HepG2 (cell line): ENCODE measurements around the gene HOMEZ. TPM values are rescaled to one million over a fixed set of nuclear protein-coding genes. Genes with fewer than 3 reads are reported as not detected.

Experiments
- ATAC-seq: fragments of 200-7000 bp; cut with Tn5 transposase; 3 replicates; pipeline ENCODE4 v1.9.1; 2020; ENCODE audit warnings: mild to moderate bottlenecking, moderate library complexity
- BruUV-seq: library from RNA; stranded (reverse); fragments of 400-500 nt; replicated peaks from 2 replicates; lab custom pipeline; 2021; lab: Mats Ljungman, UMichigan
- CTCF ChIA-PET: fragments of 300-600 bp; formaldehyde crosslinking; extraction: SDS; loops from one replicate; lab custom pipeline; 2021; ENCODE audit warnings: low total read pairs, inconsistent platforms, low intra/inter-chr PET ratio; lab: Yijun Ruan, JAX
- POLR2A ChIA-PET: fragments of 350-600 bp; sonication (Branson Sonifier 250); formaldehyde crosslinking; loops from one replicate; lab custom pipeline; 2020; ENCODE audit warnings: antibody characterized with exemption, inconsistent platforms; lab: Yijun Ruan, JAX
- DNase-seq: peaks from one replicate; pipeline ENCODE4 v3.0.0-alpha.2; 2015; ENCODE audit warnings: low spot score
- FAIRE-seq: peaks from 3 replicates; lab custom pipeline; 2011; peaks lifted over from hg19 to GRCh38; lab: Jason Lieb, UNC
- H2AFZ ChIP-seq: one replicate; pipeline ENCODE4 v1.6.1; 2011; ENCODE audit warnings: low read length, inconsistent platforms
- H3K27ac ChIP-seq: fragments of 300-600 bp; 3 replicates; pipeline ENCODE4 v1.8.0; 2011; ENCODE audit warnings: mixed run types, mild to moderate bottlenecking, mixed read lengths, low read length, inconsistent platforms; ENCODE audit not compliant: insufficient read depth; ENCODE audit errors: extremely low read length
- H3K27me3 ChIP-seq, 2 experiments: fragments of 200-600 bp in 1 of 2; 2 replicates in 1 of 2; 3 replicates in 1 of 2; pipeline versions ENCODE4 v1.6.0 to v1.8.0; 2011; ENCODE audit warnings: low read length in 2 of 2, mild to moderate bottlenecking in 2 of 2, moderate library complexity in 2 of 2, inconsistent platforms in 1 of 2; ENCODE audit not compliant: insufficient read depth in 2 of 2, control insufficient read depth in 1 of 2
- H3K36me3 ChIP-seq, 2 experiments: fragments of 200-600 bp in 1 of 2; replicated peaks in 1 of 2; 2 replicates in 1 of 2; 3 replicates in 1 of 2; pipeline versions ENCODE4 v1.5.1 to v1.8.0; 2011; ENCODE audit warnings: low read length in 2 of 2, inconsistent platforms in 1 of 2; ENCODE audit not compliant: insufficient read depth in 2 of 2, control insufficient read depth in 1 of 2
- H3K4me1 ChIP-seq: 2 replicates; pipeline ENCODE4 v1.5.1; 2012; ENCODE audit warnings: low read length, inconsistent platforms; ENCODE audit not compliant: insufficient read depth
- H3K4me2 ChIP-seq: 2 replicates; pipeline ENCODE4 v1.6.0; 2011; ENCODE audit warnings: low read depth, low read length, inconsistent platforms
- H3K4me3 ChIP-seq, 3 experiments: fragments of 200-600 bp in 1 of 3; sonication (generic), shearing (Covaris generic) in 1 of 3; replicated peaks in 1 of 3; 2 replicates each; pipeline ENCODE4 v1.5.1; 2011 to 2016; ENCODE audit warnings: low read length in 3 of 3, inconsistent platforms in 2 of 3, low read depth in 2 of 3, mild to moderate bottlenecking in 2 of 3, control low read depth in 1 of 3, mixed read lengths in 1 of 3; ENCODE audit not compliant: insufficient read depth in 1 of 3
- H3K79me2 ChIP-seq: one replicate; pipeline ENCODE4 v1.6.1; 2011; ENCODE audit warnings: low read length, inconsistent platforms; ENCODE audit not compliant: insufficient read depth
- H3K9ac ChIP-seq: 2 replicates; pipeline ENCODE4 v1.6.0; 2011; ENCODE audit warnings: mild to moderate bottlenecking, low read depth, low read length, inconsistent platforms; ENCODE audit not compliant: insufficient read depth
- H3K9me3 ChIP-seq: 2 replicates; pipeline ENCODE4 v1.5.1; 2012; ENCODE audit warnings: mild to moderate bottlenecking, low read length
- H4K20me1 ChIP-seq: 2 replicates; pipeline ENCODE4 v1.6.0; 2011; ENCODE audit warnings: inconsistent platforms, mild to moderate bottlenecking, low read length, moderate library complexity; ENCODE audit not compliant: insufficient read depth
- CC2D1A ChIP-seq: sonication (generic); formaldehyde crosslinking; IDR thresholded peaks from 2 replicates; pipeline ENCODE4 v1.8.1; 2023; ENCODE audit warnings: mild to moderate bottlenecking, missing genetic modification reagents
- HOXA3 ChIP-seq: sonication (generic); formaldehyde crosslinking; IDR thresholded peaks from 2 replicates; pipeline ENCODE4 v1.5.0; 2020; ENCODE audit warnings: missing genetic modification reagents
- MATR3 ChIP-seq: sonication (generic); formaldehyde crosslinking; IDR thresholded peaks from 2 replicates; pipeline ENCODE4 v1.4.0; 2020; ENCODE audit warnings: missing genetic modification reagents
- RBM22 ChIP-seq: fragments of 200-400 bp; formaldehyde crosslinking; optimal IDR thresholded peaks from 2 replicates; pipeline ENCODE3; 2017; ENCODE audit warnings: mild to moderate bottlenecking, low read length, moderate library complexity
- SRF ChIP-seq: IDR thresholded peaks from 2 replicates; pipeline ENCODE4 v1.6.1; 2011; ENCODE audit warnings: mild to moderate bottlenecking, low read depth, low read length, moderate library complexity
- ZEB1 ChIP-seq: IDR thresholded peaks from 2 replicates; pipeline ENCODE4 v1.6.1; 2012; ENCODE audit warnings: mild to moderate bottlenecking, low read depth, inconsistent platforms; ENCODE audit not compliant: insufficient replicate concordance
- WGBS: methylation state at CpG from one replicate; pipeline ENCODE4 v1.1.6; 2017; ENCODE audit warnings: low lambda C conversion rate; 5-methylcytosine and 5-hydroxymethylcytosine counted together
- in situ Hi-C: cut with HindIII; loops from 2 replicates; pipeline ENCODE4 v1.10.0; 2017; ENCODE audit warnings: low pct_unique_long_range_greater_than_20kb; ENCODE audit not compliant: extremely low pct_ligation_motif_present
- intact Hi-C: fragments of 100-400 bp; cut with micrococcal nuclease; formaldehyde crosslinking; loops from one replicate; pipeline ENCODE4 v1.10.0; 2022; ENCODE audit not compliant: unreplicated experiment
- polyA plus RNA-seq, 8 experiments: library from polyadenylated mRNA; depleted of rRNA in 3 of 8; stranded (reverse) in 7 of 8; unstranded in 1 of 8; fragments of >200 nt; fragmentation: Illumina TruSeq in 4 of 8; extraction: Trizol in 4 of 8; gene quantifications; 2 replicates each; pipeline versions ENCODE4 v1.2.1 to v1.2.3, GENCODE V29; 2011 to 2016; ENCODE audit warnings: low read depth in 4 of 8, missing spikeins in 1 of 8, mixed read lengths in 1 of 8; ENCODE audit not compliant: insufficient read depth in 1 of 8
- total RNA-seq, 5 experiments: library from RNA; depleted of rRNA; stranded (reverse); fragments of >200 nt; fragmentation: Illumina TruSeq; extraction: Trizol; gene quantifications; 2 replicates each; pipeline ENCODE4 v1.2.3, GENCODE V29; 2016; ENCODE audit warnings: low read depth in 1 of 5
- TF ChIP-seq, protein P1 (sequence below): sonication (generic); formaldehyde crosslinking; IDR thresholded peaks from 2 replicates; pipeline ENCODE4 v1.5.1; 2020; ENCODE audit warnings: mild to moderate bottlenecking, missing genetic modification reagents, moderate library complexity
- TF ChIP-seq, protein P2 (sequence below): sonication (generic); formaldehyde crosslinking; IDR thresholded peaks from 2 replicates; pipeline ENCODE4 v1.4.0; 2020; ENCODE audit warnings: mild to moderate bottlenecking, missing genetic modification reagents

The HOMEZ gene
- total and polyA plus RNA-seq, 2 of the 13 experiments (the other 11 are each of a cell fraction or from before 2014, with no cell fraction given), result 14.5 to 31.8 TPM

- H3K36me3 ChIP-seq, result peaks cover 18 to 36% of the 10 kb centered on the region in 2 experiments
- H3K4me2 ChIP-seq, result no peak overlapping the region
- ChIA-PET POLR2A (interaction anchor here (1.6 to 13.2 kb wide), 2 partner anchors 20 to 229 kb away, joined by 5 to 1053 read pairs; partner anchors contain the start of genes ACIN1, BCL2L2, C14orf119 and PPP1R3E), CTCF (no interaction called here)
- H3K27me3 ChIP-seq, result peaks cover 0 to 9% of the 10 kb centered on the region in 2 experiments; a peak in 2 of 5 replicates
- peaks cover 11% of the 10 kb centered on the region; the same call in 1 of the 2 replicates for H4K20me1 ChIP-seq
- FAIRE-seq (no peak), DNase-seq (no peak), ATAC-seq (no peak)
- TF ChIP-seq RBM22 (peak; percentile 14), HOXA3 (CRISPR knock-in tag) (no peak), CC2D1A (no peak), SRF (no peak), ZEB1 (no peak), MATR3 (CRISPR knock-in tag) (no peak)
- TF ChIP-seq, protein P1, sequence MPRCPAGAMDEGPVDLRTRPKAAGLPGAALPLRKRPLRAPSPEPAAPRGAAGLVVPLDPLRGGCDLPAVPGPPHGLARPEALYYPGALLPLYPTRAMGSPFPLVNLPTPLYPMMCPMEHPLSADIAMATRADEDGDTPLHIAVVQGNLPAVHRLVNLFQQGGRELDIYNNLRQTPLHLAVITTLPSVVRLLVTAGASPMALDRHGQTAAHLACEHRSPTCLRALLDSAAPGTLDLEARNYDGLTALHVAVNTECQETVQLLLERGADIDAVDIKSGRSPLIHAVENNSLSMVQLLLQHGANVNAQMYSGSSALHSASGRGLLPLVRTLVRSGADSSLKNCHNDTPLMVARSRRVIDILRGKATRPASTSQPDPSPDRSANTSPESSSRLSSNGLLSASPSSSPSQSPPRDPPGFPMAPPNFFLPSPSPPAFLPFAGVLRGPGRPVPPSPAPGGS (CRISPR knock-in tag), result 0 out of 2 replicates have a peak, but pooled peaks have one; percentile 29
- TF ChIP-seq, protein P2, sequence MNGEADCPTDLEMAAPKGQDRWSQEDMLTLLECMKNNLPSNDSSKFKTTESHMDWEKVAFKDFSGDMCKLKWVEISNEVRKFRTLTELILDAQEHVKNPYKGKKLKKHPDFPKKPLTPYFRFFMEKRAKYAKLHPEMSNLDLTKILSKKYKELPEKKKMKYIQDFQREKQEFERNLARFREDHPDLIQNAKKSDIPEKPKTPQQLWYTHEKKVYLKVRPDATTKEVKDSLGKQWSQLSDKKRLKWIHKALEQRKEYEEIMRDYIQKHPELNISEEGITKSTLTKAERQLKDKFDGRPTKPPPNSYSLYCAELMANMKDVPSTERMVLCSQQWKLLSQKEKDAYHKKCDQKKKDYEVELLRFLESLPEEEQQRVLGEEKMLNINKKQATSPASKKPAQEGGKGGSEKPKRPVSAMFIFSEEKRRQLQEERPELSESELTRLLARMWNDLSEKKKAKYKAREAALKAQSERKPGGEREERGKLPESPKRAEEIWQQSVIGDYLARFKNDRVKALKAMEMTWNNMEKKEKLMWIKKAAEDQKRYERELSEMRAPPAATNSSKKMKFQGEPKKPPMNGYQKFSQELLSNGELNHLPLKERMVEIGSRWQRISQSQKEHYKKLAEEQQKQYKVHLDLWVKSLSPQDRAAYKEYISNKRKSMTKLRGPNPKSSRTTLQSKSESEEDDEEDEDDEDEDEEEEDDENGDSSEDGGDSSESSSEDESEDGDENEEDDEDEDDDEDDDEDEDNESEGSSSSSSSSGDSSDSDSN, result no peak
- no peak overlapping the region for H3K4me3 ChIP-seq
- H3K79me2 ChIP-seq, result peaks cover 23% of the 10 kb centered on the region
- BruUV-seq, result no TSS peak
- H3K4me1 ChIP-seq, result peaks cover 42% of the 10 kb centered on the region
- H3K9me3 ChIP-seq, result no peaks in the 10 kb centered on the region
- H3K9ac ChIP-seq, result no peak overlapping the region
- H3K27ac ChIP-seq, result no peak overlapping the region
- H2AFZ ChIP-seq, result no peak overlapping the region
- WGBS, result 92% methylated on average over 2 of the region's 2 CpGs
- intact Hi-C loops, result no loop called here
- in situ Hi-C loops, result loop anchor here (5.0 to 25.0 kb wide), 2 partner anchors 233 to 813 kb away; partner anchors contain the start of genes EMC9, FITM1, PSME1 and PSME2
Measured at GRCh38 chr14:23324455-23324846, 38.5 kb upstream of the HOMEZ start.
